Measurements from ENCODE around the gene PRKCE.
"Not testable (repeated sequence)": the region's sequence is repeated elsewhere in the genome, so short reads cannot be mapped to it uniquely, and the experiment has no call there.

The PRKCE gene

GRCh38 chr2:45904267-45904945, 252.9 kb downstream of the PRKCE start:
- no peak for DNase-seq (ENCODE audit: low read depth in 2 of 2, low spot score in 1 of 2)

DNA sequence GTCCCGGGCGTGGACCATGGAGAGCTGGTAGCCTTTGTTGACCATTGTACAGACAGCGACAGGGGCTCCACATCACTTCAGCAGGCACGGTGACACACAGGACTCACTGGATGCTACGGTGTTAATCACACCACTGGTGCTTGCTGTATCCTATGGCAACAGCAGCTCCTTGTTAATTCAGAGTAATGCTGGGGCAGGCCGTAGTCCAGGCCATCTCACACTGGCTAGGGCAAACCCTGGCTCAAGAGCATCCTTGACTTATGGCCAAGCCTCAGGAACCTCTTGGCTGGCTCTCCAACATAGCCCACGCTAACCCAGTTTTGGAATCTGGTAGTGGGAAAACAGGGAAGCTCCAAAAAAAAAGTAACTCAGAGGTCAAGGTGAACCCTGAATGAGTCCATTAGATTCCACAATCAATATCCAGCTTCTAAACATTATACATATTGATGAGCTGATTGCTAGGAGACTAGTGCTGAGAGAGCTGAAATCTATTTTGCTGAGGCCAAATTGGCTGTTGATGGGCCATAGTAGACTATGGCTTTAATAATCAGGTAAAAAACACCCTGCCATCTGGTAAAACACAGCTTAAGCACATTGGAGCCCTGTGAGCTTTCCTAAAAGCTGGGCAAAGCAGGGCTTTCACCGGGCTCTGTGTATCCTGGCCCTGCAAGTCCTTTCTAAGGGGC, 253.6 kb downstream of the PRKCE start:
- DNase-seq (ENCODE audit: low read depth in 2 of 2, low spot score in 1 of 2): no peak

DNA sequence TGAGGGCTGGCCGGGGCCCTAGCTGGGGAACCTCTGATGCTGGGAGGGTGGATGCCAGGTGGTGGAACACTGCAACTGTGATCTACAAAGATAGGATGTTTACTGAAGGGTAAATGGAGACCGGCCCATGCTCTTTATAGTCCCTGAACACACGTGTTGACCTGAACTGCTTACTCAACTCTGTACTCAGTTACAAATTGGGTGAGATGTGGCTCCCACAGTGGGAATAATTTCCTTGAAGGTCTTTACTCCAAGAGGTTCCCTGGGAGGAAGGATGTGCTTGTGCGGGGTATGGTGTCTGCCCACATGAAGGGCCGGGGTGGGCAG, 254.1 kb downstream of the PRKCE start:
- no peak for DNase-seq (ENCODE audit: low read depth in 2 of 2, low spot score in 1 of 2)

DNA sequence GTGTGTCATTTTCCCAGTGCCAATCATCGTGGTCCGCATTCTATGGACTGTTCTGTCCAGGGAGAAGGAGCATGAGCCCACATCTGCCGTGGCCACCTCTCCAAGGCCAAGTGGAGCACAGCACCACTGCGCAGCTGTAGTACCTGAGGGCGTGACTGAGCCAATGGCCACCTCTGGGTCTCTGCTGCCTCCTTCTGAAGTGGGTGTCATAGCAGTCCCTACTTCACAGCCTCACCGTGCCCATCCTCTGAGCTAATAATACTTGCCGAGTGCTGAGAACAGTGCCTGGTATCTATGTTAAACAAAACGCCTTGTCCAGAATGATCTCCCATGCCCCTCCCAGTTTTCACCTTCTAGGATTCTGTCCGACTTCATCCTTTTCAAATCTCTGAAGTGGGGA, 256.1 kb downstream of the PRKCE start:
- no peak for DNase-seq (ENCODE audit: low read depth in 2 of 2, low spot score in 1 of 2)

GRCh38 chr2:45908316-45909170, 257.1 kb downstream of the PRKCE start:
- no peak for DNase-seq (ENCODE audit: low read depth in 2 of 2, low spot score in 1 of 2)

DNA sequence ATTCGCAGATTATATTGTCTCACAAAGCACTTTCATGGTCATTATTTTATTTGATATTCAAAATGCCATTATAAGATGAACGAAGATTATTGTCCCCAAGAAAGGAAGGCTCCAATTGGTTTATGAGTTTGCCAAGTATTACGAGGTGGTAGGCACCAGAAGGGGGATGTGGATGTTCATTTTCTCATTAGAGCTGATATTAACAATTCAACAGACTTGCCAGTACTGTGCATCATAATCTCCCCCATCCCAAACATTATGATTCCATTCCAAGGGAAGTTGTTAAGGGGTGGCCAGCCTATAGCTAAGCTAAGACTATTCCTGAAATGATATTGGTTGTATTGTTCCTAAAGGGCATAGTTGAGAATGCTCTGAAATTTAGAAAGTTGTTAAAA, 257.7 kb downstream of the PRKCE start:
- DNase-seq (ENCODE audit: low read depth in 2 of 2, low spot score in 1 of 2): no peak

GRCh38 chr2:45909677-45910191, 258.3 kb downstream of the PRKCE start:
- no peak for DNase-seq (ENCODE audit: low read depth in 2 of 2, low spot score in 1 of 2)

DNA sequence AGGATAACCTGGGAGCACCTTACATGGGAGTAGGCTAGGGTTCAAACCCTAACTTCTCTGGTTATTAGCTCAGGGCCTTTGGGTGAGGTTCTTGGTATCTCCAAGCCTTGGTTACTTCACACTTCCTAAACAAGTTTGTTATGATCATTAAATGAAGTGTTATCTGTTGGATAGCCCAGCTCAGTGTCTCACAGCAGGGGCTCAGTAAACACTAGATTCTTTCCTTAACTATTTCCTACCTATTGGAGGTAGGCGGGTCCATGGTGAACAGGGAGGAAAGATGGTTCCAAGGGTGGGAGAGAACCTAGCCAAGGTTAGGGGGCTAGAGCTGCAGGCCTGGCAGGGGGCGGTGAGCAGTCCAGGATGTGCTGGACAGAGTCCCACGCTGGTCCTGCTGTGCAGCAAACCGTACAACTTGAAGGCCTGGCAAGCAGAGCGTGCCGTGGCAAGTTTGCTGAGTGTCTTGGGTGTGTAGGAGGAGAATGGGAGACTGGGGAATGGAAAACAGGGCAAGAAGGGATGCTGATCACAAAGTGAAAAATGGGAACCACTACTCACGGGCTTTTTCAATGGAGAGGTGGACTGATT, 259.1 kb downstream of the PRKCE start:
- DNase-seq (ENCODE audit: low read depth in 2 of 2, low spot score in 1 of 2): no peak

DNA sequence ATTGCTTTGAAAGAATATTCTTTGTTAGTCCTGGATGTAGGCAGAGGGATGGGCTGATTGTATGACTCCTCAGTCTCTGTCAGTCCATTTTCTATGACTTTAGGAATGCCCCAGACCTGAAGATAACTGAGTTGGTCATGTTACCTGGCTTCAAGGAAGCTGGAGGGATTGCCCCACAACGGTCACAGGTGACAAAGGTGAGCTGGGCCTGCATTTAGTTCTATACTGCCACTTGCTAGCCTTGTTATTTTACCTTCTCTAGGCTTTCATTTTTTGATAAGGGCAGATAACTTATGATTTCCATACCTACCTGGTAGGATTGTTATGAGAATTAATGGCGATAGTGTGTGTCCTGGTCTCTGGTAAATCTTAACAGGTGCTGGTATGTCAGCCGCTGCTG, 260.1 kb downstream of the PRKCE start:
- no peak for DNase-seq (ENCODE audit: low read depth in 2 of 2, low spot score in 1 of 2)

DNA sequence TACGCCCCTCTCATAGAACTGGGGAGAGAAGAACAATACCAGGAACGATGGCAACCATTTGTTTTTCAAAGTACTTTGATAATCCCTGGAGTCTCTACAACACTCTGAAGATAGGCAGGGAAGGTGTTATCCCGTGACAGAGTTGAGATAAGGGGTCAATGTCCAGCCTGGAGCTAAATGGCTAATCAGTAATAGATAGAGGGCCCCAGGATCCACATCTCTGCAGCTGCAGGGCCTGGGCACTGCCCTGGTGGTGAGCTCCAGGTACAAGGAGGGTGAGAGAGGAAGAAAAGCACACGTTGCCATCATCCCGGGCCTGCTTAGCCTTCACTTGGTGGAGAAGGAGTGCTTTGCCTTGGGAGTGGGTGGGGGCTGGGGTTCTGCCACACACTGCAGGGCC, 260.6 kb downstream of the PRKCE start:
- DNase-seq (ENCODE audit: low read depth in 2 of 2, low spot score in 1 of 2): no peak

DNA sequence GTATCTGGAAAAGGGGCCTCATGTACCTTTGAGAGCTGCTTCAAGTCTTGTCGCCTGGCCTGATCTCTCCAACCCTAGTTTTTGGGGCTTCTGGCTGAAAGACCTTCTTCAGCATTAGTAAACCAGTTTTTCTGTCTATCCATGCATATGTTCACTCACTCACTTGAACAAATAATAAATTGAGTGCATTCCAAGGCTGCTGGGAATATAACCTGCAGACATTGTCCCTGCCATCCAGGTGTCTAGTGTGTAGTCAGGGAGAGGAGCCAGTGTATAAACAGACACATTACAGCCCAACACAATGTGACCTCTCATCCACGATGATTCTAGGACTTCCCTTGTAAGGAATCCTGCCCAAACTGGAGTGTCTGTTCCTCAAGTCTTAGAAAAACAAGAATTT, 262.1 kb downstream of the PRKCE start:
- no peak for DNase-seq (ENCODE audit: low read depth in 2 of 2, low spot score in 1 of 2)

DNA sequence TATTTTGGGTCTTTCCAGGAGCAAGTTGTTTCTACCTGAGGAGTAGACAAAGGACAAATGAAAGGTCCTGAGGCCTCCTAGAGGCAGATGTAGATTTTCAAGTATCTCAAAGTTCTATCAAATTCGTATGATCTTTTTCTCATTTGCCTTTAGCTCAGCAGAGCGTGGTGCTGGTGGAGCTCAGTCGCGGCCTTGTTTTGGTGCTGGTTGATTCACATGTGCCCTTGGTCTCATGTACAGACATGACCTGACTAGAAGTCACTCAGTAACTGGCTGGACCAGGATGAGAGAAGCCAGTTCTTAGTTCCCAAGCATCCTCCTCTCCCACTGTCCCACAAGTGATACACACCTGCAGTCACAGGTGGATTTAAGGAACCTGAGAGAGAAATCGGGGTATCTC, 264.0 kb downstream of the PRKCE start:
- no peak for DNase-seq (ENCODE audit: low read depth in 2 of 2, low spot score in 1 of 2)

GRCh38 chr2:45917561-45918176, 266.2 kb downstream of the PRKCE start:
- DNase-seq (ENCODE audit: low read depth in 2 of 2, low spot score in 1 of 2): not testable (repeated sequence)

DNA sequence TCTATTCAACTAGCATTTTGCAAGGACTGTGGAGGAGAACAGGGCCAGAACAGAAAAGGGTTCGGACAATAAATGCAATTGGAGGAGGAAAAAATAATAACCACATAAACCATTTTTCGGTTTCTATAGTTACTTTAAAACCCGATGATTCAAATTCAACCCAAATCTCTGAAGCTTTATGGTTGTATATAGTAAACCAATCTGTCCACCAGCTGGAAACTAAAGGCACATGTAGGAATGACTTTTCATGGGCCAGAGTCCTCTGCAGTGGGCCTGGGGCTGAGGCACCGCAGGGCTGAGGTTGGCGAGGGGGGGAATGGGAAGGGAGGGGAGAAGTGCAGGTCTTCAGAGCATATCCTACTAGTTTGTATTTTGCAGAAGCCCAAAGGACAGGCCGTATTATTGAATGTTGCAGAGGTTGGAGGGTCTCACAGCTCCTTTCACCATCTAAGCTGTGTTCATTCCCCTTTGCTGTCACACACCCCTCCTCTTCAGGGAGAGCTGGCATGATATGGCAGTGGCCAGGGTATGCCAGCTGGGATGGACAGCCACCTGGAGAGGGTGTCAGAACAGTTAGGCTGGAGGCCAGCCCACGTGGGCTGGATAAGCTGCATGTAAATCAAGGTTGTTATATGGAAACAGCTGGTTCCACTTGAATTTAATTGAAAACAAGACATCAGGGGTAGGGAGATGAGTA, 267.1 kb downstream of the PRKCE start:
- DNase-seq (ENCODE audit: low read depth in 2 of 2, low spot score in 1 of 2): no peak

DNA sequence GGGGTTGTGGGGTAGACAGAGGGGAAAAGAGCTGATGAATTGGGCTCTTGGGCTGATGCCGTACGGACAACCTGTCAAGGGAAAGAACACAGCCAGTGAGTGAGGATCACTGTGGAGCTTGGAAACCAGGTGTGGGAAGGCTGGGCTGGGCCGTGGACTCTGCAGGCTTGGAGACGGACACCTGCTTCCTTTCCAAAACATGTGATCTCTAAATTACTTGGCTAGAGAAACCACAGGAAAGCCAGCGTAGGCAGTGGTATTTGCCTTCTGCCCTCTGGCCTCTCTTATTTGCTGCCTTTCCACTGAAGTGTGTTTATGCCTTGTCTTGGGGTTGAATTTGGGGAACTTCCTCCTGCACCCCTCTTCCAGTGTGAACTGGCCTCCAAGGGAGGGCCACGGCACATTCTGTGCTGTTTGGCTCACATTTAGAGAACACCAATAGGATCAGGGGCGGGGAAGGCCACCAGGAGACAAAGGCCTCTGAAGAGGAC, 267.7 kb downstream of the PRKCE start:
- no peak for DNase-seq (ENCODE audit: low read depth in 2 of 2, low spot score in 1 of 2)

DNA sequence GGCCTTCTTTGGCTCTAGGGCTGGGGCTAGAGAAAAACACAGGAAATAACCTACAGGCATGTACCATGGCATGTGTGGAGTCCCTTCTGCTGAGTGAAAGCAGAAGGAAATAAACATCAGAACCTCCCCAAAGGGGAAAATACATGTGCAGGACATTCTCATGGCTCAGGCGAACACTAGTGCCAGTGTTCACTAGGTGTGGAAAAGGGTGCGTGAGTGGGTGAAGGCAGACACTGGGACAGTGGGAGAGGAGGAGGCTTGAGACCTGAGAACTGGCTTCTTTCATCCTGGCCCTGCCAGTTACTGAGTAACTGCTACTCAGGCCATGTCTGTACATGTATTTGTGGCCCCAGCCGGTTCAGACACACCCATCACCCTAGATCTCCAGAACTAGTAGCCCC, 268.2 kb downstream of the PRKCE start:
- DNase-seq (ENCODE audit: low read depth in 2 of 2, low spot score in 1 of 2): no peak

GRCh38 chr2:45921921-45922320, 270.4 kb downstream of the PRKCE start:
- no peak for DNase-seq (ENCODE audit: low read depth in 2 of 2, low spot score in 1 of 2)

GRCh38 chr2:45922577-45922988, 271.1 kb downstream of the PRKCE start:
- no peak for DNase-seq (ENCODE audit: low read depth in 2 of 2, low spot score in 1 of 2)

- no peak for DNase-seq (ENCODE audit: low read depth in 2 of 2, low spot score in 1 of 2)
These were observed 272.2 kb downstream of the PRKCE start for GRCh38 chr2:45923701-45924100.

DNA sequence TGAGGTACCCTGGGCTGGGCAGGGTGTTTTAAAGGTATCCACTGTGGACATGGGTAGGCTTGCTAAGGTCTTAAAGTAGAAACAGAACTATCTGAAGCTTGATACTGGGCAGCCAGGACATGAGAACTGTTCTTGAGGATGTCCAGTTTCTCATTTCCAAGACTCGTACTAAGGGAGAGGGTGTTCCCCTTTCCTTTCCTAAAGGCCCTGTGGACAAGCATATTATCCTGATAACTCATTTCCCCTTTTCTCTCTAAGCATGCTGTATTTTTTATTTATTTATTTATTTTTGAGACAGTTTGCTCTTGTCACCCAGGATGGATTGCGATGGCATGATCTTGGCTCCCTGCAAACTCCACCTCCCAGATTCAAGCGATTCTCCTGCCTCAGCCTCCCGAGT, 273.6 kb downstream of the PRKCE start:
- no peak for DNase-seq (ENCODE audit: low read depth in 2 of 2, low spot score in 1 of 2)

All from stimulated activated CD8-positive, alpha-beta memory T cell treated with anti-CD3 and anti-CD28 coated beads, Interleukin-4, amount 100 ng/mL, for 4 hours (primary cell).